H1 (cell line): ENCODE results near the gene GALNT13. TPM values are rescaled to one million over a fixed set of nuclear protein-coding genes. Genes with fewer than 3 reads are reported as not detected.

Experiments
- CTCF ChIA-PET: fragments of 300-600 bp; sonication (Branson Sonifier 250); formaldehyde crosslinking; loops from one replicate; lab custom pipeline; 2021; ENCODE audit not compliant: partially characterized antibody; lab: Charles Lee
- POLR2A ChIA-PET: fragments of 300-600 bp; sonication (Branson Sonifier 250); formaldehyde crosslinking; loops from one replicate; lab custom pipeline; 2021; ENCODE audit warnings: inconsistent platforms; ENCODE audit not compliant: partially characterized antibody; lab: Charles Lee
- DNase-seq, 2 experiments: peaks; one replicate each; pipeline versions ENCODE4 v3.0.0 to v3.0.0-alpha.2; 2010 to 2022; ENCODE audit warnings: low spot score in 2 of 2, low read depth in 1 of 2, mixed read lengths in 1 of 2
- FAIRE-seq: peaks from 2 replicates; lab custom pipeline; 2011; peaks lifted over from hg19 to GRCh38; lab: Jason Lieb, UNC
- H2AFZ ChIP-seq: 2 replicates; pipeline ENCODE4 v1.8.1; 2012; ENCODE audit warnings: low read length, inconsistent platforms
- H2AK5ac ChIP-seq: 2 replicates; pipeline ENCODE4 v1.6.1; 2013; ENCODE audit warnings: low read depth, low read length
- H2BK120ac ChIP-seq: replicated peaks from 2 replicates; pipeline ENCODE3; 2013; ENCODE audit warnings: low read depth, low read length, inconsistent platforms
- H2BK12ac ChIP-seq: 2 replicates; pipeline ENCODE4 v1.6.1; 2013; ENCODE audit warnings: low read depth, low read length
- H2BK15ac ChIP-seq: 2 replicates; pipeline ENCODE4 v1.6.1; 2013; ENCODE audit warnings: low read length
- H2BK20ac ChIP-seq: 2 replicates; pipeline ENCODE4 v1.6.1; 2013; ENCODE audit warnings: low read length
- H2BK5ac ChIP-seq: 2 replicates; pipeline ENCODE4 v1.6.1; 2013; ENCODE audit warnings: low read depth, low read length
- H3K14ac ChIP-seq: 2 replicates; pipeline ENCODE4 v1.6.1; 2013; ENCODE audit warnings: inconsistent platforms; ENCODE audit not compliant: insufficient read length
- H3K18ac ChIP-seq: 2 replicates; pipeline ENCODE4 v1.6.1; 2013; ENCODE audit warnings: low read length; ENCODE audit errors: extremely low read depth
- H3K23ac ChIP-seq: 2 replicates; pipeline ENCODE4 v1.6.1; 2013; ENCODE audit warnings: inconsistent platforms; ENCODE audit not compliant: insufficient read length
- H3K23me2 ChIP-seq: 2 replicates; pipeline ENCODE4 v1.6.1; 2013; ENCODE audit warnings: low read depth, low read length
- H3K27ac ChIP-seq: 2 replicates; pipeline ENCODE4 v1.6.1; 2011; ENCODE audit warnings: low read depth, low read length, inconsistent platforms
- H3K27me3 ChIP-seq, 4 experiments: replicated peaks in 1 of 4; 1 replicate in 1 of 4; 2 replicates in 3 of 4; pipeline versions ENCODE4 v1.6.1 to v1.8.1; 2011 to 2013; ENCODE audit warnings: low read length in 3 of 4, mild to moderate bottlenecking in 3 of 4, inconsistent platforms in 2 of 4, mixed read lengths in 2 of 4, moderate library complexity in 1 of 4; ENCODE audit not compliant: control insufficient read depth in 3 of 4, insufficient read depth in 3 of 4; ENCODE audit errors: extremely low read depth in 1 of 4
- H3K36me3 ChIP-seq, 4 experiments: 2 replicates each; pipeline versions ENCODE4 v1.6.1 to v1.8.1; 2011 to 2013; ENCODE audit warnings: mild to moderate bottlenecking in 4 of 4, low read length in 3 of 4, moderate library complexity in 2 of 4, control low read depth in 1 of 4, inconsistent platforms in 1 of 4; ENCODE audit not compliant: insufficient read depth in 4 of 4, control insufficient read depth in 2 of 4
- H3K4ac ChIP-seq: replicated peaks from 2 replicates; pipeline ENCODE3; 2013; ENCODE audit warnings: low read length, low read depth, mixed read lengths, inconsistent platforms; ENCODE audit not compliant: insufficient read length
- H3K4me1 ChIP-seq, 4 experiments: replicated peaks in 1 of 4; 1 replicate in 1 of 4; 2 replicates in 3 of 4; pipeline versions ENCODE4 v1.6.1 to v1.8.1; 2011 to 2013; ENCODE audit warnings: low read length in 3 of 4, inconsistent platforms in 2 of 4, mixed read lengths in 1 of 4; ENCODE audit not compliant: insufficient read depth in 4 of 4, control insufficient read depth in 3 of 4
- H3K4me2 ChIP-seq, 2 experiments: 2 replicates each; pipeline versions ENCODE4 v1.6.1 to v1.8.1; 2011 to 2013; ENCODE audit warnings: low read depth in 2 of 2, low read length in 2 of 2, control low read depth in 1 of 2, inconsistent platforms in 1 of 2, mild to moderate bottlenecking in 1 of 2; ENCODE audit not compliant: insufficient read depth in 1 of 2
- H3K4me3 ChIP-seq, 4 experiments: fragments of 200-600, 300-600 bp in 1 of 4; sonication (generic), shearing (Covaris generic), sonication (Bioruptor Twin) in 1 of 4; 2 replicates each; pipeline versions ENCODE4 v1.5.1 to v1.8.1; 2011 to 2016; ENCODE audit warnings: low read length in 4 of 4, low read depth in 3 of 4, control low read depth in 2 of 4, inconsistent platforms in 2 of 4, mild to moderate bottlenecking in 2 of 4, mixed read lengths in 1 of 4, moderate library complexity in 1 of 4; ENCODE audit not compliant: insufficient read depth in 2 of 4; ENCODE audit errors: extremely low read depth in 1 of 4
- H3K56ac ChIP-seq: replicated peaks from 2 replicates; pipeline ENCODE3; 2013; ENCODE audit warnings: low read depth, mild to moderate bottlenecking, mixed read lengths, low read length, inconsistent platforms; ENCODE audit not compliant: insufficient read length
- H3K79me1 ChIP-seq: 2 replicates; pipeline ENCODE4 v1.6.1; 2013; ENCODE audit warnings: low read depth, low read length, control low read depth
- H3K79me2 ChIP-seq, 2 experiments: 2 replicates each; pipeline versions ENCODE4 v1.6.1 to v1.8.1; 2012 to 2013; ENCODE audit warnings: low read length in 2 of 2, mild to moderate bottlenecking in 2 of 2, inconsistent platforms in 1 of 2; ENCODE audit not compliant: insufficient read depth in 2 of 2, control insufficient read depth in 1 of 2
- H3K9ac ChIP-seq, 4 experiments: replicated peaks in 1 of 4; 1 replicate in 1 of 4; 2 replicates in 3 of 4; pipeline versions ENCODE4 v1.6.1 to v1.8.1; 2011 to 2013; ENCODE audit warnings: low read depth in 3 of 4, low read length in 3 of 4, control low read depth in 2 of 4, mild to moderate bottlenecking in 2 of 4, moderate library complexity in 2 of 4, inconsistent platforms in 1 of 4; ENCODE audit errors: extremely low read depth in 1 of 4
- H3K9me3 ChIP-seq, 2 experiments: 2 replicates each; pipeline versions ENCODE4 v1.6.1 to v1.8.1; 2012 to 2013; ENCODE audit warnings: mild to moderate bottlenecking in 2 of 2, moderate library complexity in 2 of 2, control low read depth in 1 of 2, inconsistent platforms in 1 of 2, low read depth in 1 of 2, low read length in 1 of 2, mixed read lengths in 1 of 2; ENCODE audit not compliant: insufficient read depth in 2 of 2
- H4K20me1 ChIP-seq, 2 experiments: replicated peaks in 1 of 2; 2 replicates each; pipeline versions ENCODE3 to v1.8.1; 2011 to 2013; ENCODE audit warnings: inconsistent platforms in 2 of 2, low read length in 2 of 2, mild to moderate bottlenecking in 1 of 2; ENCODE audit not compliant: insufficient read depth in 2 of 2, control insufficient read depth in 1 of 2
- H4K5ac ChIP-seq: 2 replicates; pipeline ENCODE4 v1.6.1; 2013; ENCODE audit warnings: low read length, low read depth, mixed read lengths, inconsistent platforms; ENCODE audit not compliant: insufficient read length
- H4K8ac ChIP-seq: 2 replicates; pipeline ENCODE4 v1.8.0; 2013; ENCODE audit warnings: mild to moderate bottlenecking, moderate library complexity, low read length, inconsistent platforms; ENCODE audit not compliant: insufficient read depth; ENCODE audit errors: extremely low read depth
- H4K91ac ChIP-seq: replicated peaks from 2 replicates; pipeline ENCODE3; 2013; ENCODE audit warnings: low read length, mixed read lengths, inconsistent platforms; ENCODE audit not compliant: insufficient read length
- POU5F1 ChIP-seq: IDR thresholded peaks from 2 replicates; pipeline ENCODE4 v1.6.1; 2011; ENCODE audit warnings: low read depth, mild to moderate bottlenecking, low read length, moderate library complexity
- WGBS, 2 experiments: shearing (Covaris generic) in 1 of 2; methylation state at CpG; one replicate each; pipeline versions ENCODE4 v1.1.6 to v1.1.7; 2013 to 2015; ENCODE audit warnings: low lambda C conversion rate in 2 of 2, mixed read lengths in 2 of 2, inconsistent platforms in 1 of 2, low coverage in 1 of 2, missing lambda C conversion rate in 1 of 2; ENCODE audit not compliant: insufficient replicate concordance in 2 of 2, insufficient coverage in 1 of 2, insufficient read length in 1 of 2; ENCODE audit errors: extremely low coverage in 1 of 2, missing lambda C conversion rate in 1 of 2; 5-methylcytosine and 5-hydroxymethylcytosine counted together
- polyA plus RNA-seq, 7 experiments: library from polyadenylated mRNA; depleted of rRNA in 3 of 7; stranded (reverse) in 5 of 7; unstranded in 2 of 7; fragments of >200 nt in 5 of 7; fragments of 200-250 nt in 2 of 7; gene quantifications; 1 replicate in 5 of 7; 2 replicates in 1 of 7; 4 replicates in 1 of 7; pipeline versions ENCODE4 v1.2.1 to v1.2.3, GENCODE V29; 2011 to 2013; ENCODE audit warnings: missing spikeins in 2 of 7, mixed read lengths in 2 of 7
- total RNA-seq: library from RNA; stranded (reverse); fragmentation: NEBNext Ultra II Directional; extraction: Animal tissue kit (Norgen Biotek cat#: 25700); gene quantifications from 2 replicates; pipeline ENCODE4 v1.2.1, GENCODE V29; 2021

Gene GALNT13
- total and polyA plus RNA-seq, 2 of the 8 experiments (the other 6 are each of a cell fraction or from before 2014, with no cell fraction given): 3.2 to 9.6 TPM

DNA sequence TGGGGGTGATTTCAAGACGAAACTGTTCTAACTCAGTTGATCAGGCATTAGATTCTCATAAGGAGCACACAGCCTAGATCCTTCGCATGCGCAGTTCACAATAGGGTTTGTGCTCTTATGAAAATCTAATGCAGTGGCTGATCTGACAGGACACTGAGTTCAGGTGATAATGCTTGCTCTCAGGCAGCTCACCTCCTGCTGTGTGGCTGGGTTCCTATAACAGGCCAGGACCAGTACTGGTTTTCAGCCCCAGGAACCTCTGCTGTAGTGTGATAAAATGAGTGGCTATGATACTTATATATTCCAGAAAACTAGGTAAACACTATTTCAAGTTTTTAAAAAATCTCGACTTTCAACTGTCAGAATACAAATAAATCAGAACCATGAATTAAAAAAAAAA lies 271.4 kb downstream of the GALNT13 start:
- CTCF ChIA-PET: interaction anchor here (0.7 kb wide), 1 partner anchor 18 kb away, joined by 3 read pairs; no protein-coding TSS in a partner anchor
- Histone ChIP-seq H2AK5ac (no peak overlapping the region), H2BK15ac (no peak overlapping the region), H3K4ac (no peak overlapping the region), H3K18ac (no peak overlapping the region), H3K79me2 (no peaks in the 10 kb centered on the region), H3K4me1 (peaks cover 0 to 5% (median 2%) of the 10 kb centered on the region in 4 experiments; a peak in 2 of 7 replicates), H3K79me1 (no peaks in the 10 kb centered on the region), H4K20me1 (no peaks in the 10 kb centered on the region), H3K14ac (no peak overlapping the region), H4K8ac (no peak overlapping the region), H4K5ac (no peak overlapping the region), H3K4me2 (no peak overlapping the region), H3K36me3 (no peaks in the 10 kb centered on the region), H2BK5ac (no peak overlapping the region), H3K27ac (no peak overlapping the region), H2BK120ac (no peak overlapping the region), H2BK20ac (no peak overlapping the region), H3K9ac (no peak overlapping the region), H2BK12ac (no peak overlapping the region), H4K91ac (no peak overlapping the region), H3K56ac (no peak overlapping the region), H3K23me2 (no peaks in the 10 kb centered on the region), H3K4me3 (no peak overlapping the region), H3K9me3 (no peaks in the 10 kb centered on the region), H2AFZ (no peak overlapping the region), H3K23ac (no peak overlapping the region), H3K27me3 (no peaks in the 10 kb centered on the region)
- TF ChIP-seq POU5F1: no peak
- WGBS, 2 experiments: 87% methylated on average over 4 of the region's 4 CpGs; no CpG with 5 or more reads in 1 of the 2 experiments
- peak in 1 of 2 experiments; percentile 2 for DNase-seq
- POLR2A ChIA-PET: no interaction called here
- FAIRE-seq: no peak
